ENCODE results near the gene FBN3. TPM values are rescaled to one million over a fixed set of nuclear protein-coding genes. Genes with fewer than 3 reads are reported as not detected.

The FBN3 gene
- total RNA-seq, 4 donors from 2014 or later, result 0.04 to 2.1 TPM; not detected in 2

DNA sequence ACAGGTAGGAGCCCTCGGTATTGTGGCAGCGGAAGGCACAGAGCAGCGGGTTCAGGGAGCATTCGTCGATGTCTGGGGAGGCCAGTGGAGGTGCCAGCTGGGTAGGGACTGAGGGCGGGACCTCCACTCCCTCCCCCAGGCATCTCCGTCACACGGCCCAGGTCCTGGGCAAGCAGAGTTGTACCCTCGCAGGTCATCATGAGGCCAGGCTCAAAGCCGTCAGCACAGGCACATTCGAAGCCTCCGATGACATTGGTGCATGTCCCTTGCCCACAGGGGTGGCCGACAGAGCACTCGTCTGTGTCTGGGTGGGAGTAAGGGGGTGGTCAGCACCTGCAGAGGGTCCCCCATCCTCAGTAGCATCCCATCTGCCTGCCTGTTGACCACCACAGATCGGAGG, 61.5 kb downstream of the FBN3 start:
- DNase-seq (ENCODE audit: low spot score in 2 of 2), result no peak
- 96 to 98% methylated on average over 12 to 15 of the region's 15 CpGs for WGBS, 2 donors
- H3K4me3 ChIP-seq (ENCODE audit: low read depth, poor library complexity, severe bottlenecking), result no peak overlapping the region
- TF ChIP-seq, protein P1, sequence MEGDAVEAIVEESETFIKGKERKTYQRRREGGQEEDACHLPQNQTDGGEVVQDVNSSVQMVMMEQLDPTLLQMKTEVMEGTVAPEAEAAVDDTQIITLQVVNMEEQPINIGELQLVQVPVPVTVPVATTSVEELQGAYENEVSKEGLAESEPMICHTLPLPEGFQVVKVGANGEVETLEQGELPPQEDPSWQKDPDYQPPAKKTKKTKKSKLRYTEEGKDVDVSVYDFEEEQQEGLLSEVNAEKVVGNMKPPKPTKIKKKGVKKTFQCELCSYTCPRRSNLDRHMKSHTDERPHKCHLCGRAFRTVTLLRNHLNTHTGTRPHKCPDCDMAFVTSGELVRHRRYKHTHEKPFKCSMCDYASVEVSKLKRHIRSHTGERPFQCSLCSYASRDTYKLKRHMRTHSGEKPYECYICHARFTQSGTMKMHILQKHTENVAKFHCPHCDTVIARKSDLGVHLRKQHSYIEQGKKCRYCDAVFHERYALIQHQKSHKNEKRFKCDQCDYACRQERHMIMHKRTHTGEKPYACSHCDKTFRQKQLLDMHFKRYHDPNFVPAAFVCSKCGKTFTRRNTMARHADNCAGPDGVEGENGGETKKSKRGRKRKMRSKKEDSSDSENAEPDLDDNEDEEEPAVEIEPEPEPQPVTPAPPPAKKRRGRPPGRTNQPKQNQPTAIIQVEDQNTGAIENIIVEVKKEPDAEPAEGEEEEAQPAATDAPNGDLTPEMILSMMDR (IDR thresholded peaks at IDR 0.05), result no peak
- TF ChIP-seq POLR2A (IDR thresholded peaks at IDR 0.05), result no peak
- intact Hi-C loops (cut with DNase I; ENCODE audit: low total_unique reads), result no loop called here

DNA sequence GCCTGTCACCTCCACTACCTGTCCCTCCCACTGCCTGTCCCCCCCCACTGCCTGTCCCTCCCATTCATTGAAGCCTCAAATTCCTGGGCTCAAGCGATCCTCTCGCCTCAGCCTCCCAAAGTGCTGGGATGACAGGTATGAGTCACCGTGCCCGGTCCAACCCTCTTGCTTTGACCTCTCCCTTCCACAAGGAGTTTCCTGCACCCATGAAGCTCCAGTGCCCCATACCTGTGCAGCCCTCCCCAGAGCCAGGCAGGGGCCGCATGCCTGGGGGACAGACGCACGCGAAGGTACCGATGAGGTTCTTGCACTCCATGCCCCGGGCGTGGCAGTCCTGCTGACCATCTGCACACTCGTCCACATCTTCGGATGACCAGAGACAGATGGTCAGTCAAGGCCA, 62.5 kb downstream of the FBN3 start:
- no peak overlapping the region for H3K4me3 ChIP-seq (ENCODE audit: low read depth, poor library complexity, severe bottlenecking)
- 91 to 94% methylated on average over 13 of the region's 13 CpGs for WGBS, 2 donors
- TF ChIP-seq, protein P1 (IDR thresholded peaks at IDR 0.05), result no peak
- TF ChIP-seq POLR2A (IDR thresholded peaks at IDR 0.05), result no peak
- no peak for DNase-seq (ENCODE audit: low spot score in 2 of 2)
- intact Hi-C loops (cut with DNase I; ENCODE audit: low total_unique reads), result no loop called here

DNA sequence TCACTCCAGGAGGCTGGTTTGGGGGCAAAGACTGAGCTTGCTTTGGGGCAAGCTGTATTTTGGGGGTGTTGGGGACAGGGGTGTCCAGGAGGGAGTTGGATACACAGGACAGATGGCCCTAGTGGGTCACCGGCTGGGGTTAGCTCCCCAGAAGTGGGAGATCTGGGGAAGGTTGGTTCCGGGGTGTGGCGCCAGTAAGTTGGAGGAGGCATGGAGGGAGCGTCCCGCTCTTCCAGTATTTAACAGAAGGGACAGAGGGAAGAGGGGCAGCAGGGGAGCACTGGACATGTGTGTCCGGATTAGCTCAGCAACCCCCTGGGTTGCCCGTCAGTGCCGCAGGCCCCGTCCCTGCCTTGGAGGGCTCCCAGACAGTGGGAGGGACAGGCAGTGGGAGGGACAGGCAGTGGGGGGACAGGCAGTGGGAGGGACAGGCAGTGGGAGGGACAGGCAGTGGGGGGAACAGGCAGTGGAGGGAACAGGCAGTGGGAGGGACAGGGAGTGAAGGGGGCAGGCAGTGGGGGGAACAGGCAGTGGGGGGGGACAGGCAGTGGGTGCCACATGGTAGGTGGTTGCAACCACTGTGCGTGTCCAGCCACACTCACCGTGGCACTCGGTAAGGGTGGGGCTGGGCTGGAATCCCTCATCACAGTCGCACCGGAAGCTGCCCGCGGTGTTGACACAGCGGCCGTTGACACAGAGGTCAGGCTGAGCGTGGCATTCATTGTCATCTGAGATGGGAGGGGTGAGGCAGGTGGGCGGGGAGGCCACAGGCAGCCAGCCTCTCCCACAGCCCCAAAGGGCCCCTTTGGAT, 63.6 kb downstream of the FBN3 start:
- DNase-seq (ENCODE audit: low spot score in 2 of 2), result no peak
- WGBS, 2 donors, result 65 to 70% methylated on average over 20 of the region's 20 CpGs
- intact Hi-C loops (cut with DNase I; ENCODE audit: low total_unique reads), result no loop called here
- no peak overlapping the region for H3K4me3 ChIP-seq (ENCODE audit: low read depth, poor library complexity, severe bottlenecking)
- no peak for TF ChIP-seq POLR2A (IDR thresholded peaks at IDR 0.05)
- TF ChIP-seq, protein P1 (IDR thresholded peaks at IDR 0.05), result no peak

DNA sequence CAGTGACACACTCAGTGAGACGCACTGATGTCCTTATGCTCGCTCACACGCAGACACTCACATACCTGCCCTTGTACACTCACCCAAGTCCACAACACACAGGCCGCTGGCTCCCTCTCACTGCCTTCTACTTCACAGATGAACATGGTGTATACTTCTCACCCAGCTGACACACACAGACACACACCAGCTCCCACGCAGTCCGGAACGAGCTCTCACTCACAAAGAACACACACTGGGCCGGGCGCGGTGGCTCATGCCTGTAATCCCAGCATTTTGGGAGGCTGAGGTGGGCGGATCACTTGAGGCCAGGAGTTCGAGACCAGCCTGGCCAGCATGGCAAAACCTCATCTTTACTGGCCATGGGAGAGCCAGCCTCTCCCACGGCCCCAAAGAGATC, 65.2 kb downstream of the FBN3 start:
- intact Hi-C loops (cut with DNase I; ENCODE audit: low total_unique reads), result no loop called here
- WGBS, 2 donors, result 92 to 95% methylated on average over 13 of the region's 13 CpGs
- no peak overlapping the region for H3K4me3 ChIP-seq (ENCODE audit: low read depth, poor library complexity, severe bottlenecking)
- no peak for TF ChIP-seq POLR2A (IDR thresholded peaks at IDR 0.05)
- TF ChIP-seq, protein P1 (IDR thresholded peaks at IDR 0.05), result no peak
- DNase-seq (ENCODE audit: low spot score in 2 of 2), result no peak

DNA sequence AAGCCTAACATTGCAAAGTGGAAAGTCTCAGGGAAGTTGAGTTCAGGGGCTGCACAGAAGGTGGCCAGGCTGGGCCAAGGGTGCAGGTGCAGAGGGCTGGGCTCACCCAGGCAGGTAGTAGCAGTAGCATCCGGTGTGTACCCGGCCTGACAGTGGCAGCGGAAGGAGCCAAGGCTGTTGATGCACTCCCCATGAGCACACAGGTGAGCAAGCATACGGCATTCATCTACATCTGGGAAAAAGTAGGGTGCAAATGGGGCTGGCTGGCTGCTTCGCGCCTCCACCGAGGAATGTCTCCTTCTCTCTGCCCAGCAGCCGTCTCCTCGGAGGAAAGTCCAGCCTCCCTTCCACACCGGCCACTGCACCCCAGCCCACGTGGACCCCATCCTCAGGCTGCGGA, 66.3 kb downstream of the FBN3 start:
- DNase-seq (ENCODE audit: low spot score in 2 of 2), result no peak
- intact Hi-C loops (cut with DNase I; ENCODE audit: low total_unique reads), result no loop called here
- WGBS, 2 donors, result 87 to 88% methylated on average over 12 of the region's 12 CpGs
- H3K4me3 ChIP-seq (ENCODE audit: low read depth, poor library complexity, severe bottlenecking), result no peak overlapping the region
- no peak for TF ChIP-seq POLR2A (IDR thresholded peaks at IDR 0.05)
- TF ChIP-seq, protein P1 (IDR thresholded peaks at IDR 0.05), result no peak

All from lower leg skin (tissue), 4 donors.